ENCODE results near the gene MTURN.

MTURN gene

DNA sequence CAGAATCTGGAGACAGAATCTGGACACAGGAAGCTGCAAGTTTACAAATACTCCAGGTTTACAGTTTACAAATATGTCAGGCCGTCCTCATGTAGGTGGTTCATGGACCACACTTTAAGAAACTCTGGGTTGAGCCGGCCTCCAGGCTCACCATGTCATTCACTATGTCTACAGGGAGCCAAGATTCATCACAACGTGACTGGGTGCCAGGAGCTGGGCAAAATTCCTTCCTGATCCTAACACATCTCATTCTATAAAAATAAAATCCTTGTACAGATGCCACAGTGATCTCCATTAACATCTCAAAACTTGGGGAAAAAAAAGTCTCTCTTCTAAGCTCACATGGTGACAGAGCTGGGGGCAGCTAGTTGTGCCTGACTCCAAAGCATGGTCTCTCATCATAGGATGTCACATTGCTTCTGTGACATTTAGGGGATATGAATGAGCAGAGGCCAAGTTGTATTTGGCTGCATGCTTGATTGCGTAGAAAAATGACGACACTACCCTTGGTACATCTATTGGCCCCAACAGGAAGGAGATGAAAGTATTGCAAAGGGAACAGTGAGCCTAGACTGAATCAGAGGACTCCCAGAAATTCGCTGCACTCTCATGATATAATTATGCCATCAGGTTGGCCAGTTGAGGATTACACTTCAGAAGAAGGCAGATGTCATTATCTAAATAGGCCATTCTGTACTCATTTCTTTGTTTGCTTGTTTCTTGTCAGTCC lies 35.9 kb downstream of the MTURN start:
- Histone ChIP-seq H3K27ac (ENCODE audit: low read depth, low read length, severe bottlenecking) (no peak overlapping the region), H3K9me3 (ENCODE audit: control insufficient read depth, low read length) (no peaks in the 10 kb centered on the region), H3K4me1 (ENCODE audit: control insufficient read depth, insufficient read depth, low read length, poor library complexity, severe bottlenecking) (peaks cover 3% of the 10 kb centered on the region), H3K36me3 (ENCODE audit: control insufficient read depth, insufficient read depth, low read length) (no peaks in the 10 kb centered on the region), H3K4me3 (ENCODE audit: extremely low read depth, insufficient read depth, low read length, poor library complexity, severe bottlenecking) (no peak overlapping the region)
- 91 to 96% methylated on average over 5 to 6 of the region's 6 CpGs for WGBS, 2 experiments (ENCODE audit: insufficient coverage in 2 of 2)

DNA sequence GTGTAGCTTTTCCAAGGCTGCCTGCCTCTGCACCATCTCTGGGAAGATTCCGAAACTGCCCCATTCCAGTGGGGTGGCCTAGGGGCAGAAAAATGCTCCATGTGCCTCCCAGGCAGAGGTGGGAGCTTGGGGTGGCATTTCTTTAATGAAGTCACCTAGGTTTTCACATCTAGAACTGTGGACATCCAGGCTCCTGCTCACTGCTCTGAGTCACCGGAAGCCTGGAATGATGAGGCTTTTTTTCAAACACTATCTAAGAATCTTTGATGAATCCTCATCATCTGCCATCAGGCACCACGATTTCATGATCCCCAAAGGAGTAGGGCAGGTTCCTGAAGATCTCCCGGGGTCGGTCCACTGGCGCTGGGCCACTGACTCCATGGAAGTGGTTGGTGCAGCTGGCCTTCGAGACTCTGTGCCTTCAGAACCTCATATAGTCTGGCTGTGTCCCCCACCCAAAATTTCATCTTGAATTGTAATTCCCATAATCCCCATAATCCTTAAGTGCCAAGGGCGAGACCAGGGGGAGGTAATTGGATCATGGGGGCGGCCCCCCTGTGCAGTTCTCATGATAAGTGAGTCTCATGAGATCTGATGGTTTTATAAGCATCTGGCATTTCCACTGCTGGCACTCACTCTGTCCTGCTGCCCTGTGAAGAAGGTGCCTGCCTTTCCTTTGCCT lies 37.1 kb downstream of the MTURN start:
- Histone ChIP-seq H3K4me1 (ENCODE audit: control insufficient read depth, insufficient read depth, low read length, poor library complexity, severe bottlenecking) (peaks cover 3% of the 10 kb centered on the region), H3K27ac (ENCODE audit: low read depth, low read length, severe bottlenecking) (no peak overlapping the region), H3K36me3 (ENCODE audit: control insufficient read depth, insufficient read depth, low read length) (no peaks in the 10 kb centered on the region), H3K4me3 (ENCODE audit: extremely low read depth, insufficient read depth, low read length, poor library complexity, severe bottlenecking) (no peak overlapping the region), H3K9me3 (ENCODE audit: control insufficient read depth, low read length) (no peaks in the 10 kb centered on the region)
- 74 to 88% methylated on average over 5 to 9 of the region's 9 CpGs for WGBS, 2 experiments (ENCODE audit: insufficient coverage in 2 of 2)

DNA sequence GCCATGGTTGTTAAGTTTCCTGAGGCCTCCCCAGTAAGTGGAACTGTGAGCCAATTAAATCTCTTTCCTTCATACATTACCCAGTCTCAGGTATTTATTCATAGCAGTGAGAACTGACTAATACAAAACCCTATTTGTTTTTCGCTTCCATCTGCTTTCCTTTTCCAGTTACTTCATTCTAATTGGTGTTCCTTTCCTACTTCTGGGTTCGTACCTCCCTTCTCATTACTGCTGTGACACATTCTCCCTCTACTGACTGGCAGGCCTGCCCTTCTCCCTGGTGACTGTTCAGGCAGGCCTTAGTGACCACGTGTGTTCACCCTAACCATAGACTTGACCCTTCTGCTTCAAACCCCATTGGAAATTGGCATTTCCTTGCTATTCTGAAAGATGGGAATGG lies 37.7 kb downstream of the MTURN start:
- Histone ChIP-seq H3K9me3 (ENCODE audit: control insufficient read depth, low read length) (no peaks in the 10 kb centered on the region), H3K4me3 (ENCODE audit: extremely low read depth, insufficient read depth, low read length, poor library complexity, severe bottlenecking) (no peak overlapping the region), H3K36me3 (ENCODE audit: control insufficient read depth, insufficient read depth, low read length) (no peaks in the 10 kb centered on the region), H3K27ac (ENCODE audit: low read depth, low read length, severe bottlenecking) (no peak overlapping the region), H3K4me1 (ENCODE audit: control insufficient read depth, insufficient read depth, low read length, poor library complexity, severe bottlenecking) (peaks cover 3% of the 10 kb centered on the region)
- 76 to 84% methylated on average over 2 of the region's 3 CpGs for WGBS, 2 experiments (ENCODE audit: insufficient coverage in 2 of 2)

DNA sequence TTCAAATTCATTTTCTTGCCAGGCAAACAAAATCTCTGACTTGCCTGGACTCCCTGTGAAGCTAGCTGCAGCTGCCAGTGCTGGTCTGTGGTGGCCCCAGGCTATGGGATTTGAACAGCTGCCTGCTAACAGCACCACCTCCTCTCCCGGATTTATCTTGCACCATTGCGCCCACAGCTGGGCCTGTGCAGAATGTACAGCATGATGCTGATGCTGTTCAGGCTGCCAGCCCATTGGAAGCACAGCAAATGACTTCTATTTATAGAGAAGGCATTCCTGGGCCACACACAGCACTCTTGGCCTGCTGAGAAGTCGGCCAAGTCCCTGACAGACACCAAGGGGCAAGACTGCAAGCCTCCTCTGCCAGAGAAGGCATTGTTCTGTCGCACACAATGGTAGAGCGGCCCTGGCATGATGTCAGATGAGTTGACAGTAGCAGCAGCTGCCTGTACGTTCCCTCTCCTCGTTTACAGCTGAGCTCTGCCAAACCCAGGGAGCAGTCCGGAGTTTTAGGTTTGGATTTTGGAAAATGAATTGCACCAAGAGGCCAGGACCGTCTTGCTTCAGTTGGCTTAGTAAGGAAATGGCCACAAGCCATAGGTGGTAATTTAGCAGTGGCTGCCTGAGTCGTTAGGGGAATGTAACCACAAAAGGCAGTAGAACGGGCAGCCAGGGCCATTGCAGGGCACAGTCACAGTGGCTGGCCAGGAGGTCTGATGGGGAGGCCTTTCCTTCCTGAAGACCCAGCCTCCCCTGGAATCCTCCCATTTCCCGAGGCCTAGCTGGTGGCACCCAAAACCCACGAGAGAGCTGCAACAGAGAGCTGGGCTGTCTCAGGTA lies 38.5 kb downstream of the MTURN start:
- Histone ChIP-seq H3K4me1 (ENCODE audit: control insufficient read depth, insufficient read depth, low read length, poor library complexity, severe bottlenecking) (peaks cover 3% of the 10 kb centered on the region), H3K4me3 (ENCODE audit: extremely low read depth, insufficient read depth, low read length, poor library complexity, severe bottlenecking) (no peak overlapping the region), H3K27ac (ENCODE audit: low read depth, low read length, severe bottlenecking) (no peak overlapping the region), H3K36me3 (ENCODE audit: control insufficient read depth, insufficient read depth, low read length) (no peaks in the 10 kb centered on the region), H3K9me3 (ENCODE audit: control insufficient read depth, low read length) (no peaks in the 10 kb centered on the region)
- 70 to 83% methylated on average over 10 to 12 of the region's 13 CpGs for whole genome bisulfite sequencing, 2 experiments (ENCODE audit: insufficient coverage in 2 of 2)

DNA sequence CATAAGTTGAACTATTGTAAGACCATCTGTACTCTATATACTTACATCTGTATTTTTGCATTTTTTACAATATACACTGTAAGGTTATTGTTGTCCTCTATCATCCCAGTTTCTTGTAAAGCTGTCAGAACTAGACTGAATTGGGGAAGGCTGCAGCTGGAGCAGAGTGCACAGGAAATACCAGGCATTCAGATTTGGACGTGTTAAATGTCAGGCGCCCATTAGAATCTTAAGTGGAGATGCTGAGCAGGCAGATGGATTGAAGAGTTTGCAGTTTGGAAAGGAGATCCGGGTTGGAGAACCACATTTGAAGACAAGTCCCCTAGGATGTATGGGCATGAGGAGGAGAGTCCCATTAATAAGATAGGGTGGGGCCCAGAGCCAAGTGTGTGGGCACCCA lies 40.4 kb downstream of the MTURN start:
- Histone ChIP-seq H3K4me3 (ENCODE audit: extremely low read depth, insufficient read depth, low read length, poor library complexity, severe bottlenecking) (no peak overlapping the region), H3K27ac (ENCODE audit: low read depth, low read length, severe bottlenecking) (no peak overlapping the region), H3K36me3 (ENCODE audit: control insufficient read depth, insufficient read depth, low read length) (no peaks in the 10 kb centered on the region), H3K4me1 (ENCODE audit: control insufficient read depth, insufficient read depth, low read length, poor library complexity, severe bottlenecking) (peaks cover 3% of the 10 kb centered on the region), H3K9me3 (ENCODE audit: control insufficient read depth, low read length) (no peaks in the 10 kb centered on the region)
- 89 to 91% methylated on average over 3 of the region's 3 CpGs for WGBS, 2 experiments (ENCODE audit: insufficient coverage in 2 of 2)

DNA sequence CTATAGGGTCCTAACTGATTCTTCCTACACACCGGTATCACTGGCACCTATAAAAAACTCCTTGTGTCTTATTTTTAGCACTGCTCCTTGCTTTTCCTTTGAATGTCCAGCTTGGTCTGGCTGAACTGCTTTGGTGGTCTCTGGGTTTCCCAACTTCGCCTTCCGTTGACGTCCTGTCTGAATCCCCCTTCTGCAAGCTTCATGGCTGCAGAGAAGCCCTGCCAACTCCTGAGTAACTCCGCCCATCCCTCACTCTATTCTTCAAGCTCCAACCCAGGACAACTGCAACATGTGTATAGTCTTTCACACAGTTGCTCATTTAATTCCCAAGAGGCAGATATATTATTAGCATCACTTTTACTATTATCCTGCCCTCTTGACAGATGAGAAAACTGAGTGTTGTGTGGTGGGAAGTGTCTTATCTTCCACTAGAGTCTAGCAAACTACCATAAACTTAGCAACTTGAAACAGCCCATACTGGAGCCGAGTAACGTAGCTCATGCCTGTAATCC lies 40.9 kb downstream of the MTURN start:
- Histone ChIP-seq H3K4me1 (ENCODE audit: control insufficient read depth, insufficient read depth, low read length, poor library complexity, severe bottlenecking) (peaks cover 3% of the 10 kb centered on the region), H3K36me3 (ENCODE audit: control insufficient read depth, insufficient read depth, low read length) (no peaks in the 10 kb centered on the region), H3K27ac (ENCODE audit: low read depth, low read length, severe bottlenecking) (no peak overlapping the region), H3K9me3 (ENCODE audit: control insufficient read depth, low read length) (no peaks in the 10 kb centered on the region), H3K4me3 (ENCODE audit: extremely low read depth, insufficient read depth, low read length, poor library complexity, severe bottlenecking) (no peak overlapping the region)
- WGBS, 2 experiments (ENCODE audit: insufficient coverage in 2 of 2): 94 to 95% methylated on average over 4 to 7 of the region's 7 CpGs

DNA sequence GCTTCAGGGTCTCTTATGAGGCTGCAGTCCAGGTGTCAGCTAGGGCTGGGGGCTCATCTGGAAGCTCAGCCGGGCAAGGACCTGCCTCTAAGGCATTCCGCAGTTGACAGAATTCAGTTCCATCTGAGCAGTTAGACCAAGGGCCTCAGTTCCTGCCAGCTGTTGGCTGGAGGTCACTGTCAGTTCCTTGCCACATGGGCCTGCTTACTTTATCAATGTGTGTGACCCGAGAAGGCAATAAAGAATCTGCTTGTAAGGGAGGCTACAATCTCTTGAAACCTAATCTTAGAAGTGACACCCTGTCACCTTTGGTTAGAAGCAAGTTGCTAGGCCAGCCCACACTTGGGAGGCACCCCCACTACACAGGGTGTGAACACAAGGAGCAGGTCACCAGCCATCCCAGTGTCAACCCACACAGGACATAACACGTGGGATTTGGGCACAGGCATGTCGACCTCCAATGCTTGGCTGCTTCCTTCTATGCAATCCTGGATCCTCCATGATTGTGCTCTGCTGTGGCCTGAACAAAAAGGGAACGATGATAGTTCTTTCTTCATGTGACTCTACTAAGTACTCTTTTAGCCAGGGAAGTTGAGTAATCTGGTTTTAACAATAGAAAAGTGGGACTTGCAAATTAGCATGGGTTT lies 41.8 kb downstream of the MTURN start:
- Histone ChIP-seq H3K27ac (ENCODE audit: low read depth, low read length, severe bottlenecking) (no peak overlapping the region), H3K4me1 (ENCODE audit: control insufficient read depth, insufficient read depth, low read length, poor library complexity, severe bottlenecking) (peaks cover 3% of the 10 kb centered on the region), H3K4me3 (ENCODE audit: extremely low read depth, insufficient read depth, low read length, poor library complexity, severe bottlenecking) (no peak overlapping the region), H3K9me3 (ENCODE audit: control insufficient read depth, low read length) (no peaks in the 10 kb centered on the region), H3K36me3 (ENCODE audit: control insufficient read depth, insufficient read depth, low read length) (no peaks in the 10 kb centered on the region)
- 86 to 94% methylated on average over 4 of the region's 6 CpGs for WGBS, 2 experiments (ENCODE audit: insufficient coverage in 2 of 2)

DNA sequence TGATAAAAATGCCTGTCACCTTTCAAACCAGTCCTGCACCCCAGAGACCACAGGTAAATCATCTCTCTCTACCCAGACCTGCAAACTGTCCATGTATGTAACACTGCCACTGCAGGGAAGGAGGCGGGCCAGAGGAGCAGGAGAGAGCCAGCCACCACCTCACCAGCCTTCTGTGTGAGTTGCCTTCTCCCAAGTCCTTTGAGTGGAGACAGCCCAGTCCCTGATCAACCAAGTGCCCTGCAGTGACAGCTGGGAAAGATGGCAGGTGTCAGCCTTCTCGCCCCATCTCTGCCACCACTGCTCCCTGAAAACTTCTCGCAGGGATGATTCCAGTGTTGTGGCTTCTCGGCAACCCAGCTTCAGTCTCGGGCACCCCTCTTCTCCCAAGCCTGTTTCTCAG lies 42.4 kb downstream of the MTURN start:
- Histone ChIP-seq H3K9me3 (ENCODE audit: control insufficient read depth, low read length) (no peaks in the 10 kb centered on the region), H3K27ac (ENCODE audit: low read depth, low read length, severe bottlenecking) (no peak overlapping the region), H3K4me3 (ENCODE audit: extremely low read depth, insufficient read depth, low read length, poor library complexity, severe bottlenecking) (no peak overlapping the region), H3K4me1 (ENCODE audit: control insufficient read depth, insufficient read depth, low read length, poor library complexity, severe bottlenecking) (peaks cover 3% of the 10 kb centered on the region), H3K36me3 (ENCODE audit: control insufficient read depth, insufficient read depth, low read length) (no peaks in the 10 kb centered on the region)
- WGBS, 2 experiments (ENCODE audit: insufficient coverage in 2 of 2): 92 to 96% methylated on average over 4 to 5 of the region's 5 CpGs

DNA sequence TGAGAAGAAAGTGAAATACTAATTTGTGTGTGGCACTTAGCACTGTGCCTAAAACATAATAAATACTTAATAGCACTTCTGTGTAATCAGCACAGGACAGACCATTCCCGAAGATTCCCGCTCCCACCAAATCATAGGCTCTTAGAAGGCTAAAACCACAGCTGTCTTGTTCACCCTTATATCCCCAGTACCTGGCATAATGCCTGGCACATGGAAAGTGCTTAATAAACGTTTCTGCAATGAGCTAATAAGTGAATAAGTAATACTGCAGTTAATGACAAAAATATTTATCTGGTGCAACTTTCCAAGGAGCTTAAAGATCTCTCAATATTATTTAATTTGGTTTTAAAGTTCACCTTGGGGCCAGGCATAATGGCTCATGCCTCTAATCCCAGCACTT lies 43.2 kb downstream of the MTURN start:
- 60% methylated on average over 2 of the region's 3 CpGs; no CpG with 5 or more reads in 1 of the 2 experiments for WGBS, 2 experiments (ENCODE audit: insufficient coverage in 2 of 2)
- no peaks in the 10 kb centered on the region for H3K9me3 ChIP-seq (ENCODE audit: control insufficient read depth, low read length)
- H3K27ac ChIP-seq (ENCODE audit: low read depth, low read length, severe bottlenecking): no peak overlapping the region
- no peak overlapping the region for H3K4me3 ChIP-seq (ENCODE audit: extremely low read depth, insufficient read depth, low read length, poor library complexity, severe bottlenecking)
- no peaks in the 10 kb centered on the region for H3K36me3 ChIP-seq (ENCODE audit: control insufficient read depth, insufficient read depth, low read length)
- peaks cover 3% of the 10 kb centered on the region for H3K4me1 ChIP-seq (ENCODE audit: control insufficient read depth, insufficient read depth, low read length, poor library complexity, severe bottlenecking)

DNA sequence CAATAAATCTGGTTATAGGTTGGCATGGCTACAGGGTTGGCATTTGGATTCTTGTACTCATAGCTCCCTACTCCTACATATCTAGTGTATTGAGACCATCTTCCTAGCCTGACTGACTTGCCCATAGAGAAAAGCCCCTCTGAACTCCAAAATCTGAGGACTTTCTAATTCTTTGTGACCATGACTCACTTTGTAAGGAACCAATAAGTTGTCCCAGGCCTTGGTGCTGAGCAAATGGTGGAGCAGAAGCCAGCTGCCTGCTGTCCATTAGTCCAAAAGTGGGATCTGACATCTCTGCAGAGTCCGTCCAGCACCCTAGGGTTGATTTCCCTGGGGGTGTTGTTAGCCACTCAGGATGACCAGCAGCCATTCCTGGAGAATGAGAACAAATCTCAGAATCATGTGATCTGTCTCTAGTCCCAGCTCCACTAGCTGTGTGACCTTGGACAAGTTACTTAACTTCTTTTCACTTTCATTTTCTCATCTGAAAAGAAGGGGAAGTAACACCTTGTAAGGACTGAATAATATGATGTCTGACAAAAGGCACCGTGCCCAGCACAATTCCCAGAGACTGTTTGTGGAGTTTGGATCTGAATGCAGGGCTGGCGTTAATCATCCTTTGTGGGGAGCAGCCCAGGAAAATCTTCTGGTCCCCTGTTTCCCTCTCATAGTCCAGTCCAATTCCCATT lies 44.1 kb downstream of the MTURN start:
- 90 to 92% methylated on average over 2 to 3 of the region's 3 CpGs for WGBS, 2 experiments (ENCODE audit: insufficient coverage in 2 of 2)
- Histone ChIP-seq H3K4me1 (ENCODE audit: control insufficient read depth, insufficient read depth, low read length, poor library complexity, severe bottlenecking) (peaks cover 3% of the 10 kb centered on the region), H3K36me3 (ENCODE audit: control insufficient read depth, insufficient read depth, low read length) (no peaks in the 10 kb centered on the region), H3K9me3 (ENCODE audit: control insufficient read depth, low read length) (no peaks in the 10 kb centered on the region), H3K27ac (ENCODE audit: low read depth, low read length, severe bottlenecking) (no peak overlapping the region), H3K4me3 (ENCODE audit: extremely low read depth, insufficient read depth, low read length, poor library complexity, severe bottlenecking) (no peak overlapping the region)

Data from mesodermal cell (in vitro differentiated cells).